ELR (cell line): ENCODE data around the gene SREK1IP1.
A peak's percentile ranks its signal among the peaks of the same experiment; 100 is the strongest.

Experiments
- DNase-seq: peaks from one replicate; pipeline ENCODE4 v3.0.0-alpha.2; 2015; ENCODE audit warnings: low read depth

Gene SREK1IP1

GRCh38 chr5:64685866-64686265 is 82.6 kb downstream of the SREK1IP1 start:
- no peak for DNase-seq

- DNase-seq = no peak
Measured at GRCh38 chr5:64682608-64683007, 85.9 kb downstream of the SREK1IP1 start.

GRCh38 chr5:64680289-64680688 is 88.2 kb downstream of the SREK1IP1 start:
- peak; percentile 39 for DNase-seq

- DNase-seq = no peak
Measured at GRCh38 chr5:64678374-64678773, 90.1 kb downstream of the SREK1IP1 start.

- DNase-seq = no peak
Measured at GRCh38 chr5:64671678-64672077, 96.8 kb downstream of the SREK1IP1 start.

GRCh38 chr5:64670277-64670676 is 98.2 kb downstream of the SREK1IP1 start:
- DNase-seq = no peak
